Astrocyte of the spinal cord (primary cell): Measurements from ENCODE around the gene NOD1.

ENCODE experiments used
- DNase-seq: peaks from one replicate; pipeline ENCODE4 v3.0.0; 2011; ENCODE audit warnings: low read depth, low spot score
- H3K4me3 ChIP-seq: 2 replicates; pipeline ENCODE4 v1.5.1; 2011; ENCODE audit warnings: low read depth, mild to moderate bottlenecking, low read length, moderate library complexity
- CTCF ChIP-seq: IDR thresholded peaks from 2 replicates; pipeline ENCODE4 v1.5.1; 2012; ENCODE audit warnings: low read depth, mild to moderate bottlenecking, low read length, inconsistent platforms
- in situ Hi-C: cut with HindIII; loops from 2 replicates; pipeline ENCODE4 v1.10.0; 2017; ENCODE audit warnings: low sequenced_read_pairs

The NOD1 gene

GRCh38 chr7:30436518-30436917, 42.1 kb downstream of the NOD1 start:
- in situ Hi-C loops = no loop called here
- no peak for DNase-seq
- no peak overlapping the region for H3K4me3 ChIP-seq
- no peak for TF ChIP-seq CTCF

GRCh38 chr7:30436046-30436445, 42.5 kb downstream of the NOD1 start:
- no peak for TF ChIP-seq CTCF
- DNase-seq = no peak
- H3K4me3 ChIP-seq = no peak overlapping the region
- in situ Hi-C loops = no loop called here

GRCh38 chr7:30434140-30434799, 44.3 kb downstream of the NOD1 start:
- TF ChIP-seq CTCF = no peak
- no peak for DNase-seq
- H3K4me3 ChIP-seq = no peak overlapping the region
- in situ Hi-C loops = no loop called here

GRCh38 chr7:30433506-30433905, 45.1 kb downstream of the NOD1 start:
- H3K4me3 ChIP-seq = no peak overlapping the region

GRCh38 chr7:30433082-30433481, 45.5 kb downstream of the NOD1 start:
- peak; percentile 78 for DNase-seq
- no peak for TF ChIP-seq CTCF
- in situ Hi-C loops = no loop called here
- H3K4me3 ChIP-seq = no peak overlapping the region

More at GRCh38 chr7:30433506-30433905, 45.1 kb downstream of the NOD1 start:
- in situ Hi-C loops = no loop called here
- DNase-seq = no peak
- no peak for TF ChIP-seq CTCF

GRCh38 chr7:30430777-30431176, 47.8 kb downstream of the NOD1 start:
- DNase-seq = no peak
- in situ Hi-C loops = no loop called here
- no peak overlapping the region for H3K4me3 ChIP-seq
- TF ChIP-seq CTCF = no peak

- in situ Hi-C loops = no loop called here
- no peak overlapping the region for H3K4me3 ChIP-seq
- peak; percentile 22 for DNase-seq
- no peak for TF ChIP-seq CTCF
Observed at GRCh38 chr7:30430276-30430675, 48.3 kb downstream of the NOD1 start.
